HG02885 (cell line): Measurements from ENCODE around the gene ANKRD34B.
"Not testable (repeated sequence)": the region's sequence is repeated elsewhere in the genome, so short reads cannot be mapped to it uniquely, and the experiment has no call there.

Experiments used
- ATAC-seq: cut with Tn5 transposase; IDR thresholded peaks from one replicate; pipeline ENCODE4 v1.9.1; 2021; ENCODE audit warnings: mild to moderate bottlenecking; ENCODE audit not compliant: unreplicated experiment, poor library complexity

The ANKRD34B gene

DNA sequence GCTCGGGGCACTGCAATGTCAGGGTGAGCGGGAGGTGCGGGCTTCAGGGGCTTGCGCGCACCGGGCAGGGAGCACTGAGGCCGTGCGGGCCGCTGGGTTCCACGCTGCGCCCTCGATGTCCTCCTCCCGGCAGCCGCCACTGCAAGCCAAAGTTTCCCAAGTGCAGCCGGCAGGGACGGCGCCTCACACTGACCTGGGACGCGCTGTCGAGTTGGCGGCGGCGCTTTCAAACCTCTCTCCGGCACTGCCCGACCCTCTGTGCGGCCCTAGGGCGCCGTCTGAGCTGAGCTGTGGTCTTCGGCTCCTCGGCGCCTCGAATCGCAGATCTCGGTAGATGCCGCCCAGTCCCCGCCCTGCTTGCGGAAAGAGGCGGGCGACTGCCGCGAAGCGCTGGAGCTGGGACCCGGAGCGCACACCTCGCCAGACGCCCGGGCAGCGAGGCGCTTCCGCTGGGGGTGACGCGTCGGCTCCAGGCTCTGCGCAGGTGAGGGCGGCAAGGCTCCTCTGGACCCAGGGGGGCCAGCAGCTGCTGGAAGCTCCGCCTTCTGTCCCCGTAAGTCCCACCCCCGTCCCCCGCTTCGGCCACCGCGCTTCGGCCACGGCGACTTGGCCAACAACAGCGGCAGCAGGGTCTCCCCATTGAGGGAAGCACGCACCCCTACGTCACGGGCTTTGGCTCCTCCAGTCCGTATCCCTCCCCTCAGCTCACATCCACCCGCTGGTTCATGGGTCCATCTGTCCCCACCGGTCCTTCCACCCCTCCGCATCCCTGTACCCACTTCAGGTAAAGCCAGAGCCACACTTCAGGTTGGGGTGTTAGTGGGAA, at the start of gene ANKRD34B:
ANKRD34B (minus strand) TSS at position 320 of the 826 bp plus-strand sequence. CDS start 10,261 bp downstream, outside the sequence.
- no peak for ATAC-seq

DNA sequence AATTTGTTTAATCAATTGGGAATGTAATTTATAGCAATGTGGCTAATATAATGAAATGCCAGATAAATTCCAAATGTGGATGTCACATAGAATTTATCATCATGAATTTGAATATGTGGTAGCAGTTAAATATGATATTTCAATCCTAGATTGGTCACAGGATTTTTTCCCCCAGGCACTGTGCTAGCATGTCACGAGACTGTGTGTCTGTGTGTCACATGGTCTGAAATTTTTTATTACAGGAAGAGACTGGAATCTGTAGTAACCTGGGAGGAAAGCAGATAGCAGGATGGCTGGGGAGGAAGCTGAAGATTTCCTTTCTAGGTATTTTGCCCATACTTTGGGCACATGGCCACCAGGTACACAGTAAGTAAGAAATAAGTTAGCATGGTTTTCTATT, 49.0 kb upstream of the ANKRD34B start:
- no peak for ATAC-seq

DNA sequence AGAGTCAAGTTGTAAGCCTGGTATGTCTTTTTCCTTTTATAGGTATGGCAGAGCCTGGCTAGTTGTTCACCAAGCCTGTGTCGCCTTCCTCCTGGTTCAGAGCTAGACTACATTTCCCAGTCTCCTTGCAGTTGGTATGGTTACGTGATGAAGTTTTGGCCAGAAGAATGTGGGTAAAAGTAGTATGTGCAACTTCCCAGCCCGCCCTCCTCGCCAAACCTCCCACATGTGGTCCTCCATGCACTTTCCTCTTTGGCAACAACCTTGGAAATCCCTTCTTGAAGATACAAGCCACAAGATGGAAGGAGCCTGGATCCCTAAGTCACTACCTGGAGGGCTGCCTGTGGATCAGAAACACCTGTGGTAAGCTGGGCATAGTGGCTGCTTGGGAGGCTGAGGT, 48.4 kb upstream of the ANKRD34B start:
- ATAC-seq: no peak

DNA sequence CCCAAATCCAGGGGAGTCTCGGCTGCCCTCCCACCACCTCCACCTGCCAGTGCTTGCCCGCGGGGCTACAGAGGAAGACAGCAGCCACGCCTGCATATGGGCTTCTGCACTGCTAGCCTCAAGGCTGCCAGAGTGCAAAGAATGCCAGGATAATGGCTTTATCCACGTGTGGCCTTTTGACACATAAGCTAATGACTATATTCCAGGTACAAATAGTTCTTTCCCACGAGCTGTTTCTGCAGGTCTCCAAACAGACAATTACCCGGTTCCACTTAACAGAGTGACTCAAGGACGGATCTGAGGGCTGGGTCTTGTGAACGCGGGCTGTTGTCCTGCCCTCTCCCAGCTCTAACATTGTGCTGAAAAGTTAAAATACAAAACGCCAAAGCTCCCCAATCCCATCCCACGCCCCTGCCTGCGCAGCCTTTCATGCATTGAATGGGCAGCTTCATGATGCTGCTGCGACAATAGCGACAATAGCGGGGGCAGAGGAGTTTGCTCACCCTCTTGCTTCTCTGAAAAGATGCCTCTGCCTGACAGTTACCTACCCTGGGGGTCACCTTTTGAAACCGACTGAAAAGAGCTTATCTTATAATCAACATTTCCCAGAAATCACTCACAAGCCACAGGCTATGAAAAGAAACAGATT, 45.3 kb upstream of the ANKRD34B start:
- no peak for ATAC-seq

DNA sequence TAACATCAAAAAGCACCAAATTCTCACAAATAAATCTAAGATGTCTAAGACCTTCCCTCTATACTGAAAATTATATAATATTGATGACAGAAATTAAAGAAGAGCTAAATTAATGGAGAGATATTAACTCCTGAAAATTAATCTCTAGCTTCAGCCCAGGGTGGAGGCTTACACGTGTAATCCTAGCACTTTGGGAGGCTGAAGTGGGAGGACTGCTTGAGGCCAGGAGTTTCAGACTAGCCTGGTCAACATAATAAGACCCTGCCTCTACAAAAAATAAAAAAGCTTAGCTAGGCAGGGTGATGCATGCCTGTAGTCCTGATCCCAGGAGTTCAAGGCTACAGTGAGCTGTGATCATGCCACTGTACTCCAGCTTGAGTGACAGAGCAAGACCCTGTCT, 39.6 kb upstream of the ANKRD34B start:
- ATAC-seq: no peak

DNA sequence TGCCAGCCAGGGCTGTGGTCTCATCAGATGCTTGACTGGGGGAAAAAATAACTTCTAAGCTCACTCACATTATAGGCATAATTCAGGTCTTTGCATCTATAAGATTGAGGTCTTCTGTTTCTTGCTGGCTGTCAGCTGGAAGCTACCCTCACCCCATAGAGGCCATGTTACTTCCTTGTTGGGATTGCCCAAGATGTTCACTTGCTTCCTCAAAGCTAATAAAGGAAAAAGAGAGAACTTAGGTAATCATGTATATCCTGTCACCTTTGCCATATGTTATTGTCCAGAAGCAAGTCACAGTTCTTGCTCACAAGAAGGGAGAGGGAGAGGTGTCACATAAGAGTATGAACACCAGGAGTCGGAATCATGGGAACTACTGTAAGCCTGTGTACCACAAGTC, 38.7 kb upstream of the ANKRD34B start:
- ATAC-seq: no peak

DNA sequence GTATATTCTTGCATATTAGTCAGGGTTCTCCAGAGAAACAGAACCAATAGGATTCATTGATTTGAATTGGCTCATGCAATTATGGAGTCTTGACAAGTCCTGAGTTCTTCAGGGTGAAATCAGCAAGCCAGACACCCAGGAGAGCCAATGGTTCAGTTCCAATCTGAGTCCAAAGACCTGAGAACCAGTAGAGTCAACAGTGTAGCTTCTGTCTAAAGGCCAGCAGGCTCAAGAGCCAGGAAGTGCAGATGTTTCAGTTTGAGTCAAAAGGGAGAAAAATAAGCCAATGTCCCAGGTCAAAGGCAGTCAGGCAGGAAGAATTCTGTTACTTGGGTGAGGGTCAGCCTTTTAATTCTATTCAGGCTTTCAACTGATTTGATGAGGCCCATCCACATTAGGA, 37.8 kb upstream of the ANKRD34B start:
- ATAC-seq: peak; percentile 82

DNA sequence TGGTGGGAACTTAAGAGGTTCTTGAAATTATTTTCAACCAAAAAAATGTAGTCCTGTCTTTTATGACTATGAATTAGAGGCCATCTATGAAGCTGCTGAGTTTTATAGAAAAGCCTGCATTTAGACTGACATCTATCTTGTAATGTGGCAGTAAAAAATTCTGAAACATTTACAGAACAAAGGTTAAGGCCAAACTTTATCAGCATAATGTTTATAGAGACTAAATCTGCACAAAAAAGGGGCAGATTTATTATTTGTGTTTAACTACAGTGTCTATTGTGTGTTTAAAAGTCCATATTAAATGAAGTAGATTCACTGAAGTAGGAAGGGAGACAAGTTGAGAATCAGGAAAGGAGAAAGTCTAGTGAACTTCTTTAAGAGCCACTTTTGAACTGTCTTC, 37.3 kb upstream of the ANKRD34B start:
- ATAC-seq: no peak

DNA sequence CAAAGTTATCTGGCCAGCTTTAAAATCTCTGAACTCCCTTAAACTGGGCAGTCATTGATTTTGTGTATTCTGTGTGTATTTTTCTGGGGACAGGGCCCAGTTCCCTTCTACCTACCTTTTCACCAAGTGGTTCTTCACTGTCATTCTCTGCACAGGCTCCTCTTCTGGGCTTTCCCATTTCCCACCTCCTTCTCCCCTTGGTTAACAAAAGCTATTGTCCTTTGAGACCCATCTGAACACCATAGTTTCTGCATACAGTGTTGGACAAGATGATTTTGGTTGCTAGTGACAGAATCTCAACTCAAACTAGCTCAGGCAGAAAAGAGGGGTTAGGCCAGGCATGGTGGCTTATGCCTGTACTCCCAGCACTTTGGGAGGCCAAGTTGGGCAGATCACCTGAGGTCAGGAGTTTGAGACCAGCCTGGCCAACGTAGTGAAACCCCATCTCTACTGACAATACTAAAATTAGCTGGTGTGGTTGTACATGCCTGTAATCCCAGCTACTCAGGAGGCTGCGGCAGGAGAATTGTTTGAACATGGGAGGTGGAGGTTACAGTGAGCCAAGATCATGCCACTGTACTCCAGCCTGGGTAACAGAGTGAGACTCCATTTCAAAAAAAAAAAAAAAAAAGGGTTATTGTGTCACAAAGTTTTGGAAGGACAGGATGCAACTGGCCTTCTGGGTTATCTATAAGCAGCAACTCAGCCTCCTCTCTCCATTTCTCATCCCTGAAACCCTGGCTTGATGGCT, 31.0 kb upstream of the ANKRD34B start:
- no peak for ATAC-seq

DNA sequence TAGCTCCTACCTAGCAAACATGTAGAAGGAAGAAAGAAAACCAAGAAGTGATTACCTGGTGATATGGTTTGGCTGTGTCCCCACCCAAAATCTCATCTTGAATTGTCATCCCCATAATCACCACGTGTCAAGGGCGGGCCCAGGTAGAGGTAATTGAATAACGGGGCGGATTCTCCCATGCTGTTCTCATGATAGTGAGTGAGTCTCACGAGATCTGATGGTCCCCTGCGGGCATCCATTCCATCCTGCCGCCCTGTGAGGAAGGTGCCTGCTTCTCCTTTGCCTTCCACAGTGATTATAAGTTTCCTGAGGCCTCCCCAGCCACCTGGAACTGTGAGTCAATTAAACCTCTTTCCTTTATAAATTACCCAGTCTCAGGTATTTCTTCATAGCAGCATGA, 27.4 kb upstream of the ANKRD34B start:
- no peak for ATAC-seq

DNA sequence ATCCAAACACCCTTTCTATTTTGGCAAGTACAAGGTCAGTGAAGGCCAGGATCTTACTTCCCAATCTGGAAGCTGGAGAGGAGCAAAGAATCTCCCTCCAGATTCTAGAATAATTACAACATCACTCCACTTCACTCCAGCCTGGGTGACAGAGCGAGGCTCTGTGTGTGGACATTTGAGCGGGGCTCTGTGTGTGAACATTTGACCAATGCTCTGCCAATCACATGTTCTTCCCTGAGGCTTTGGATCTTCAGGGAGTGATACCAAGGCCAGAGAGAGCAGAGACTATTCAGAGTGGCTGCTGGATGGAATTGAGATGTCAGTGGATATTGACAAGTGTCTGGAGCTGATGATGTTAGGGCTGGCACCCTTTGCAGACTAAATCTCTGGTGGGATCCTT, 24.7 kb upstream of the ANKRD34B start:
- ATAC-seq: no peak

DNA sequence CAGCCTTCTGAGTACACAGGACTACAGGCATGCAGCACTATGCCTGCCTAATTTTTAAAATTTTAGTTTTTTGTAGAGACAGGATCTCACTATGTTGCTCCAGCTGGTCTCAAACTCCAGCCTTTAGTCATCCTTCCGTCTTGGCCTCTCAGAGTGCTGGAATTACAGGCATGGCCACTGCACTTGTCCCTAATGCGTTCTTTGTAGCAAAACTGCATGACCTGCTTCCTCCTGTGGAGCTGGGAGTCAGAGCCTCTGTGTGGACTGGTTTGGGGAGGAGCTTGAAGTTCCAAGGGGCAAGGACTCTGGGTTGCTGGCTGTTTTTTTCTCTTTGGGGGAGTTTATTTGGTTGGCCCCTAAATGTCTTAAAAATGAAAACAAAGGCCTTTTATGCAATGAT, 22.7 kb upstream of the ANKRD34B start:
- no peak for ATAC-seq

DNA sequence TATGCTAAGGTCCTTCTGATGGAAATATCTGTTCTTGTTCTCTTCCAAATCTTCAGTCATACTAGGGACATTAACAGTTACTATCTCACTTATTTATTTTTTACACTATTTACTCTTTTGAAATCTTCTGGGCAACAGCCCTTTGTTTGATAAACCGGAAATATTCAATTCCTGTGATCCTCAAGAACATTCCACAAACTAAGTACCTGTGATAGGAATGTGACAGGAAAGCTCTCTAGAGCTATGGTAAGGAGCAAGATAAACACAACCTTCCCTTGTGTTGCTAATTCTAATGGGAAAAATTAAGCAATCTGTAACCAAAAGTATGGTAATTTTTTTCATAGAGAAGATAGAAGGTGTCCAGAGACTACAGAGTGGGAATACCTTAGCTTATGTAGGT, 22.0 kb upstream of the ANKRD34B start:
- no peak for ATAC-seq

DNA sequence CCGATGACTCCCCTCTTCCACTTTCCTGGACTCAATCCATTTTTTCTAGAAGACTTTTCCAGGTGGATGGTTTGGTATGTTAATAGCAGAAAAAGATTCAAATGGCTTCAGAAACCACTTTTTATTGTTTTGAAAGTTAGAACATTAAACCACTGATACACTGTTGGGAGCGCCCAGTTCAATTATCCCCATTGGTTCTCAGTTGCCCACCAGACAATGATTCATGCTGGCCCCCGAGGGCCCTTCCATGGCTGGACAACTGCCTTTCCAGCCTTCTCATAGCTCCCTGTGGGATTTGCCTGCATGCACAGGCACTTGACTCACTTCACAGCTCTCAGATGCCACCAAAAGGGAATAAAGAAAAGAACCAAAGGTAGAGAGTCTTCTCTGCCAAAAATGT, 21.3 kb upstream of the ANKRD34B start:
- ATAC-seq: no peak

DNA sequence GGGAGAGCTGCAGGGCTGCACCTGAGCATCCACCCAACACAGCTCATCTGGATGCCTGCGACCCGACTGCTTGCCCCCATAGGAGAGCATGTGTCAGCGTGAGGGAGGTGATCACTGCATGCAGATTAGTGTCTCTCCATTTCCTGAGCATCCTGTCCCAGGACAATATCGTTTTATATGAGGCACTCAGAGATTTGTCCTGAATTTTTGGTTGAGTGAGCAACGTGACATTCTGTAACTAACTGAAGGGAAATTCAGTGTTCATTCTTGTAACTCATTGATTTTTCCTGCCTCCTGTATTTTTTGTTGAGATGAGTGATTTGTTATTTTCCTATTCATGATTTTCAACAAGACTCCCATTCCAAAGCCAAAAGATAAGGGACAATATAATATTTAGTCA, 20.7 kb upstream of the ANKRD34B start:
- ATAC-seq: no peak

DNA sequence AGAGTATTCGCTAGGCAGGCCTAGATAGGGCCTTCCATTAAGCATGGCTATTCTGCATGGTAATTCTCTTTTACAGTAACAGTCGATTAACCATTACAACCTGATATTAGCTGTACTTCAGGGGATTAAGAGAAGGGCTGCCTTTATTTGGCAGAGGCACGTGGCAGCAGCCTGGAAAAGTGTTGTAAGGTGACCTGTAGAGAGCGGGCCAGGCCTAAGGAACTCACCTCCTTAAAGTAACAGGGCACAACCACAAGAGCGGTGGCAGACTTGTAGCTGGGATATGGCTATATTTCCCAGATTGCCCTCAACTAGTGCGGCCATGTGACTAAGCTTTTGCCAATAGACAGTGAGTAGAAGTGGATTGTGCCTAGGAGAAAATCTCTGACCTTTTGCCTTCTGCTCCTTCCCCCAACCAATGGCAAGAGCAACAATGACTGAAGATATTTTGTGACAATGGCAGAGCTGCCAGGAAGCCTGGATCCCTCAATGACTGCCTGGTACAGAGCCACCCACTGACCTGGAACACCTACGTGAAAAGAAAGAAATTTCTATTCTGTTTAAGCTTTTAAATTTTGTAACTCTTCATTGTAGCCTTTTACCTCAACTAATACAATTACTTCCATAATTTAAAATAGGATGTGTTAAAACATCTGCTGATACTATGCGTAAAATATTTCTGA, 18.9 kb upstream of the ANKRD34B start:
- no peak for ATAC-seq

DNA sequence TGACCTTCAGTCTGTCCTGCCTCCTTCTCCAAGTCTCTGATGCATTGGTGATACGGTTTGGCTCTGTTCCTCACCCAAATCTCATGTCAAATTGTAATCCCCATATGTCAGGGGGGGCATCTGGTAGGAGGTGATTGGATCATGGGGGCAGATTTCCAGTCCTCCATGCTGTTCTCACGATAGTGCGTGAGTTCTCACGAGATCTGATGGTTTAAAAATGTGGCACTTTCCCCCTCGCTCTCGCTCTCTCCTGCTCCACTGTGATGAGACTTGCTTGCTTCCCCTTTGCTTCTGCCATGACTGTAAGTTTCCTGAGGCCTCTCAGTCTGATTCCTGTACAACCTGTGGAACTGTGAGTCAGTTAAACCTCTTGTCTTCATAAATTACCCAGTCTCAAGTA, 14.7 kb upstream of the ANKRD34B start:
- ATAC-seq: no peak

DNA sequence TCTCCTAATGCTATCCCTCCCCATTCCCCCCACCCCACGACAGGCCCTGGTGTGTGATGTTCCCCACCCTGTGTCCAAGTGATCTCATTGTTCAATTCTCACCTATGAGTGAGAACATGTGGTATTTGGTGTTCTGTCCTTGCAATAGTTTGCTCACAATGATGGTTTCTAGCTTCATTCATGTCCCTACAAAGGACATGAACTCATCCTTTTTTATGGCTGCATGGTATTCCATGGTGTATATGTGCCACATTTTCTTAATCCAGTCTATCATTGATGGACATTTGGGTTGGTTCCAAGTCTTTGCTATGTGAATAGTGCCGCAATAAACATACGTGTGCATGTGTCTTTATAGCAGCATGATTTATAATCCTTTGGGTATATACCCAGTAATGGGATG, 10.2 kb upstream of the ANKRD34B start:
- not testable (repeated sequence) for ATAC-seq

DNA sequence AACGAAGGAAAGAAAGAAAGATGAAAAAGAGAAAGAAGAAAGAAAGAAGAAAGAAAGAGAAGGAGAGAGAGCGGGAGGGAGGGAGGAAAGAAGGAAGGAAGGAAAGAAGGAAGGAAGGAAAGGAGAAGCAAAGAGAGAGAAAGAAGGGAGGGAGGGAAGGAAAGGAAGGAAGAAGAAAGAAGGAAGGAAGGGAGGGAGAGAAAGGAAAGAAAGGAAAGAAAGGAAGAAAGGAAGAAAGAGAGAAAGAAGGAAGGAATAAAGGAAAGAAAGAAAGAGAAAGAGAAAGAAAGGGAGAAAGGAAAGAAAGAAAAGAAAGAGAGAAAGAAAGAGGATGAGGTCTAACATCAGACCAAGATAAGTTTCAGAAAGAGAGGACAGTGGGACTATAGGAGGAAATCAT, 9.0 kb upstream of the ANKRD34B start:
- no peak for ATAC-seq

DNA sequence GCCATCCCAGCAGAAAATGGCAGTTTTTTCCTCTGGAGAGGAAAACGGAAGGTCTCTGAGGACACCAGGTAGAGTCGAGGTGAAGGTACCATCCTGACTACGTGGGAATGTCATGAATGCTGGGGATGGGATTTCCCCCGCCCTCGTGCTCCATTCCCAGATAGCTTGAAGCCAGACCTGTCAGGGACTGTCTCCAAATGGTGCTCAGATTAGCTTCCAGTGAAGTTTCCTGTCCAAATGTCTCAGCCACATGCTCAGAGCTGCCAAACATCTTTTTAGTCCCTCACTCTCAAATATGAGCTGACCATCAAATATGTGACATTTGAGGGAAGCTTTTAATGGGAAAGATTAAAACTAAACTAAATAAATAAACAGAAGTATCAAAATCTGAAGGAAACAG, 7.6 kb upstream of the ANKRD34B start:
- ATAC-seq: no peak

DNA sequence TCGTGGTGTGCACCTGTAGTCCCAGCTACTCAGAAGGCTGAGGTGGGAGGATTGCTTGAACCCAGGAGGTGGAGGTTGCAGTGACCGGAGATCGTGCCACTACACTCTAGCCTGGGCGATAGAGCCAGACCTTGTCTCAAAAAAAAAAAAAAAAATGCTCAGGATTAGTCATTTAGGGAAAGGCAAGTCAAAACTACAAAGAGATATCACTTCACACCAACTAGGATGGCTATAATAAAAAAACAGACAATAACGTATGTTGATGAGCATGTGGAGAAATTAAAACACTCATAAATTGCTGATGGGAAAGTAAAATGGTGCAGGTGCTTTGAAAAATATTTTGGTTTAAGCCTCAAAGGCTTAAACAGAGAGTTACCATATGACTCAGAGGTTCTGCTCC, 6.3 kb upstream of the ANKRD34B start:
- no peak for ATAC-seq
